T-helper 2 cell treated with Interferon-gamma antibody and Interleukin-4, amounts not matched to agents 5 μg/mL and 100 μg/mL, for 36 hours (primary cell): Measurements from ENCODE around the gene GPS2.

ENCODE experiments used
- DNase-seq: peaks from one replicate; pipeline ENCODE4 v3.0.0; 2021; ENCODE audit warnings: low spot score
- H3K27ac Mint-ChIP-seq: one replicate; pipeline ENCODE4 v1.8.0; 2021; ENCODE audit warnings: mild to moderate bottlenecking, mixed read lengths
- H3K27me3 Mint-ChIP-seq: one replicate; pipeline ENCODE4 v1.8.0; 2021; ENCODE audit warnings: low read depth, mixed read lengths
- H3K36me3 Mint-ChIP-seq: one replicate; pipeline ENCODE4 v1.8.0; 2021; ENCODE audit warnings: low read depth, mixed read lengths
- H3K4me1 Mint-ChIP-seq: one replicate; pipeline ENCODE4 v1.8.0; 2021; ENCODE audit warnings: low read depth, mixed read lengths
- H3K4me3 Mint-ChIP-seq: one replicate; pipeline ENCODE4 v1.8.0; 2022; ENCODE audit warnings: mild to moderate bottlenecking, moderate library complexity, mixed read lengths
- H3K9me3 Mint-ChIP-seq: one replicate; pipeline ENCODE4 v1.8.0; 2021; ENCODE audit warnings: mixed read lengths

Gene GPS2

DNA sequence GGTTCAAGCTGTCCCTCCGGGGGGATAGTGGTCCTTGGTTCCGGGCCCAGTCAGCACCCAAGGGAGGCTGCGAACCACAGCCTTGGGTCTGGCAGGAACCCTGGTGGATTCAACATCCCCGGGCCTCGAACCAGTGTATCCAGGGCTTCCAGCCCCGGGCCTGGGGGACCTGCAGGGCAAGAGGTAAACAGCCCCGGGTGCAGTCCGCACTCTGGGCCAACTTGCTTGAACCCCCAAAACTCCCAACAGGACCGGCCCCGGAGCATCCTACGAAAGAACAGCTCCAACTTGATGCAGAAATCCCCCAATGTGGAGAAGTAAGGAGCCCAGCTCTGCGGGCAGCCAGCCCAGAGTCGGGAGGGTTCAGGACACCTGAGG lies 15.5 kb upstream of the GPS2 start:
- DNase-seq: no peak
- H3K9me3 Mint-ChIP-seq: no peaks in the 10 kb centered on the region
- peak overlapping the region; percentile 72 for H3K27ac Mint-ChIP-seq
- H3K4me1 Mint-ChIP-seq: peaks cover 42% of the 10 kb centered on the region
- H3K4me3 Mint-ChIP-seq: peak overlapping the region; percentile 90
- H3K27me3 Mint-ChIP-seq: no peaks in the 10 kb centered on the region
- H3K36me3 Mint-ChIP-seq: no peaks in the 10 kb centered on the region

GRCh38 chr17:7329997-7330637 lies 15.0 kb upstream of the GPS2 start:
- H3K27ac Mint-ChIP-seq: peak overlapping the region; percentile 96

GRCh38 chr17:7329374-7329996 lies 14.3 kb upstream of the GPS2 start:
- peak overlapping the region; percentile 96 for H3K27ac Mint-ChIP-seq
- H3K4me1 Mint-ChIP-seq: peaks cover 37% of the 10 kb centered on the region
- H3K27me3 Mint-ChIP-seq: no peaks in the 10 kb centered on the region
- H3K9me3 Mint-ChIP-seq: no peaks in the 10 kb centered on the region
- peak overlapping the region; percentile 90 for H3K4me3 Mint-ChIP-seq
- peak; percentile 97 for DNase-seq
- H3K36me3 Mint-ChIP-seq: no peaks in the 10 kb centered on the region

More at GRCh38 chr17:7329997-7330637, 15.0 kb upstream of the GPS2 start:
- H3K9me3 Mint-ChIP-seq: no peaks in the 10 kb centered on the region
- H3K4me3 Mint-ChIP-seq: peak overlapping the region; percentile 90
- DNase-seq: peak; percentile 78
- H3K4me1 Mint-ChIP-seq: peaks cover 37% of the 10 kb centered on the region
- no peaks in the 10 kb centered on the region for H3K27me3 Mint-ChIP-seq
- no peaks in the 10 kb centered on the region for H3K36me3 Mint-ChIP-seq

DNA sequence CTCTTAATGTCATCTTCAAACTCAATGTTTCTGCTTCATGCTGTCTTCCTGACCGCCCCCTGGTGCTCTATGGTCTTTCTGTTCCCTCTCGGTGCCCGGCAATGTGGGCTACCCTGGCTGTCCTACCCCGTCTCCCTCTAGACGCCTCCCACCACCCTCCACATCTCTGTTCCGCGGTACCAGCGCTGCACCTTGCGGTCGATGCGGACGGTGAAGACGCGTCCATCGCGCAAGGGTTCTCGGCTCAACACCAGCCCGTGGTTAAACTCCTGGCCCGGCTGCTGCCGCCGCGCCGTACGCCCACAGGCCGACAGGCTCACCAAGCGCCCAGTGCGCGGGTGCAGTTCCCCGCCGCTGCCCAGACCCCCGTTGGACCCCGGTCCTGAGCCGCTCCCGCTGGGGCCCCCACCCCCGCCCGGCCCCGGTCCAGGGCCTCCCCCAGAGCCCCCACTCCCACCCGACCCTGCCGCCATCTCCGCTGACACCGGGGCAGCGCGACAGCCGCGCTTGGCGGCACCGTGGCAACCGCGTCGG lies 13.7 kb upstream of the GPS2 start, which contains the start of gene NEURL4:
NEURL4 (minus strand) TSS at position 496 of the 534 bp plus-strand sequence; CDS start at position 473, 23 bp downstream.
- H3K4me1 Mint-ChIP-seq: peaks cover 37% of the 10 kb centered on the region
- H3K36me3 Mint-ChIP-seq: peaks cover 4% of the 10 kb centered on the region
- no peaks in the 10 kb centered on the region for H3K9me3 Mint-ChIP-seq
- H3K4me3 Mint-ChIP-seq: peak within 1 kb of the TSS; percentile 95
- DNase-seq: no peak
- H3K27me3 Mint-ChIP-seq: no peaks in the 10 kb centered on the region
- H3K27ac Mint-ChIP-seq: peak within 1 kb of the TSS; percentile 96

DNA sequence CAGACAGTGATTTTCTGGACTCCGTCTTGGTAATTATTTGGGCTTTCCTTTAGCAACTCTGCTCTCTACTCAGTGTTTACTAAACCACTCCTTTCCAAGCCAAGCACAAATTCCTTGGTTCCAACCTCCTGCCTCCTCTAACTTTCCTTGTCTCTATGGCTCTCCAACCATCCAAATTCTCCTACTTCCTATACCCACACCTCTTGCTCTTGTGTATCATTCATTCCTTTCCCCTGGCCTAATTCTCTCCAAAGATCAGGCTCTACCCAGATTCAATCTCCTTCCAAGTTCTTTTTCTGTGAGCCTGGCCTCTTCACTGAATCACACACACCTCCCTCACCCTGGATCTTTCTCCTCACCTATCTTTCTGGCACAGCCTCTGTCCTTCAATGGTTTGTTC lies 12.8 kb upstream of the GPS2 start:
- Mint-ChIP-seq H3K36me3 (peaks cover 11% of the 10 kb centered on the region), H3K9me3 (no peaks in the 10 kb centered on the region), H3K4me1 (peaks cover 33% of the 10 kb centered on the region), H3K27me3 (no peaks in the 10 kb centered on the region), H3K27ac (peak overlapping the region; percentile 75), H3K4me3 (peak overlapping the region; percentile 95)
- DNase-seq: no peak

GRCh38 chr17:7327501-7327900 lies 12.3 kb upstream of the GPS2 start:
- Mint-ChIP-seq H3K4me1 (peaks cover 28% of the 10 kb centered on the region), H3K36me3 (peaks cover 13% of the 10 kb centered on the region), H3K27ac (no peak overlapping the region), H3K4me3 (peak overlapping the region; percentile 40), H3K27me3 (no peaks in the 10 kb centered on the region), H3K9me3 (no peaks in the 10 kb centered on the region)
- no peak for DNase-seq

- Mint-ChIP-seq H3K36me3 (peaks cover 14% of the 10 kb centered on the region), H3K27ac (no peak overlapping the region), H3K4me3 (no peak overlapping the region), H3K27me3 (no peaks in the 10 kb centered on the region), H3K4me1 (peaks cover 24% of the 10 kb centered on the region), H3K9me3 (no peaks in the 10 kb centered on the region)
- no peak for DNase-seq
Observed at GRCh38 chr17:7327056-7327455, 11.9 kb upstream of the GPS2 start.

DNA sequence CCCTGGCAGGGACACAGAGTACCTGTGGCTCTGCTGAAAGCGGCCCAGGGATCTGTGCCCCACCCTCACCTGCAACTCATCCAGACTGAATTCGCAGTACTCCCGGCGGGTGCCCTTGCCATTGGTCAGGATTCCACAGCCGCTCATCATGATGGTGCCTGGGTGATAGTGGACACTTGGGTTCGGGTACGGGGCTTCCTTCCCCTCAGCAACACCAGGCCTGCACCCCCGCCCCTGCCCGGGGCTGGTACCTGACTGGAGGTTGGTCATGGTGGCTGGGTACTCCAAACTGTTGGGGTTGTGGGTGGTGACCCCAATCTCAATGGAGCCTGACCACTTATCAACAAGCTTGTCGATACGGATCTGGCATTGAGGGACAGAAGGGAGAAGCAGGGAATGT lies 11.0 kb upstream of the GPS2 start:
- Mint-ChIP-seq H3K9me3 (no peaks in the 10 kb centered on the region), H3K4me1 (peaks cover 20% of the 10 kb centered on the region), H3K27me3 (no peaks in the 10 kb centered on the region), H3K4me3 (no peak overlapping the region), H3K27ac (no peak overlapping the region), H3K36me3 (peaks cover 22% of the 10 kb centered on the region)
- no peak for DNase-seq

GRCh38 chr17:7325031-7325528 lies 9.9 kb upstream of the GPS2 start:
- Mint-ChIP-seq H3K4me1 (peaks cover 15% of the 10 kb centered on the region), H3K4me3 (no peak overlapping the region), H3K36me3 (peaks cover 25% of the 10 kb centered on the region), H3K9me3 (no peaks in the 10 kb centered on the region), H3K27ac (no peak overlapping the region), H3K27me3 (no peaks in the 10 kb centered on the region)
- no peak for DNase-seq

GRCh38 chr17:7324438-7324779 lies 9.2 kb upstream of the GPS2 start:
- Mint-ChIP-seq H3K27ac (no peak overlapping the region), H3K27me3 (no peaks in the 10 kb centered on the region), H3K9me3 (no peaks in the 10 kb centered on the region), H3K4me1 (peaks cover 12% of the 10 kb centered on the region), H3K36me3 (peaks cover 25% of the 10 kb centered on the region), H3K4me3 (no peak overlapping the region)
- no peak for DNase-seq

DNA sequence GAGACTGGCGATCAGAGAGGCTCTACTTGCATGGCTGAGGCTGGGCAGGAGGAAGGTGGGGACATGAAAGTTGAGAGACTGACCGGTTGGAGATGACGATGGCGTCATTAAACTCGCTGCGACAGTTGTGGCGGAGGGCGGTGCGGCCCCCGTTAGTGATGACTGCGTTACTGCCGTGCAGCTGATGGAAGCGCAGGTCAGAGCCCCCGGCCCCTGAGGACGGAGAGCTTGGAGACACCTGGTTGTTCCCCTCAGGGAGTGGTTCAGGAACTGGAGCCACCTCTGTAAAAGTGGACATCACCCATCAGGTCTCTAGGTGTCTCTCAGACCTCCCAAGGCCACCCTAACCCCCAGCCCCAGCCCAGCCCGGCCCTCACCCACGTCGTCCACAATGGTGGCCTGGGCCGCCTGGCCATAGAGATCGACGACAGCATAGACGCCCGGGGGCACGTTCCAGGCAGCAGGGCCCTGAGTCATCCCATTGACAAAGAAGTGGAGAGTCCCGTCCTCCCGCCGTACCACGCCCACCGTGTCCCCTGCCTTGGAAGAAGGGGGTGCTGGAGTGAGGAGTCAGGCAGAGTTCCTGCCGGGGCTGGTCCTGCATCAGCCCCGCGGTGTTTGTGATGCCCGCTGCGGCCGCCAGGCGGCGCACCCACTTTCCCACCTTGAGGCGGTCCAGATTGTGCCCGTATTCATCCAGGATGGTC lies 8.7 kb upstream of the GPS2 start:
- peak; percentile 55 for DNase-seq
- Mint-ChIP-seq H3K4me3 (no peak overlapping the region), H3K36me3 (peaks cover 25% of the 10 kb centered on the region), H3K27ac (no peak overlapping the region), H3K27me3 (no peaks in the 10 kb centered on the region), H3K4me1 (peaks cover 12% of the 10 kb centered on the region), H3K9me3 (no peaks in the 10 kb centered on the region)

GRCh38 chr17:7322520-7323194 lies 7.5 kb upstream of the GPS2 start:
- peaks cover 32% of the 10 kb centered on the region for H3K36me3 Mint-ChIP-seq
- no peak overlapping the region for H3K4me3 Mint-ChIP-seq
- peaks cover 3% of the 10 kb centered on the region for H3K4me1 Mint-ChIP-seq
- no peak for DNase-seq
- H3K9me3 Mint-ChIP-seq: no peaks in the 10 kb centered on the region
- no peaks in the 10 kb centered on the region for H3K27me3 Mint-ChIP-seq
- no peak overlapping the region for H3K27ac Mint-ChIP-seq

- H3K4me3 Mint-ChIP-seq: no peak overlapping the region
- peaks cover 3% of the 10 kb centered on the region for H3K4me1 Mint-ChIP-seq
- H3K36me3 Mint-ChIP-seq: peaks cover 36% of the 10 kb centered on the region
- no peak for DNase-seq
- no peaks in the 10 kb centered on the region for H3K27me3 Mint-ChIP-seq
- H3K9me3 Mint-ChIP-seq: no peaks in the 10 kb centered on the region
- no peak overlapping the region for H3K27ac Mint-ChIP-seq
Observed at GRCh38 chr17:7321466-7321865, 6.3 kb upstream of the GPS2 start.
